CD4-positive, alpha-beta T cell treated with Interferon alpha-2 for 1 hour (primary cell): ENCODE results near the gene TRIM21.
"Not testable (repeated sequence)": the region's sequence is repeated elsewhere in the genome, so short reads cannot be mapped to it uniquely, and the experiment has no call there.

Experiments
- DNase-seq, 2 donors: peaks; one replicate each; pipeline ENCODE4 v3.0.0-alpha.2; 2020 to 2022

Gene TRIM21

DNA sequence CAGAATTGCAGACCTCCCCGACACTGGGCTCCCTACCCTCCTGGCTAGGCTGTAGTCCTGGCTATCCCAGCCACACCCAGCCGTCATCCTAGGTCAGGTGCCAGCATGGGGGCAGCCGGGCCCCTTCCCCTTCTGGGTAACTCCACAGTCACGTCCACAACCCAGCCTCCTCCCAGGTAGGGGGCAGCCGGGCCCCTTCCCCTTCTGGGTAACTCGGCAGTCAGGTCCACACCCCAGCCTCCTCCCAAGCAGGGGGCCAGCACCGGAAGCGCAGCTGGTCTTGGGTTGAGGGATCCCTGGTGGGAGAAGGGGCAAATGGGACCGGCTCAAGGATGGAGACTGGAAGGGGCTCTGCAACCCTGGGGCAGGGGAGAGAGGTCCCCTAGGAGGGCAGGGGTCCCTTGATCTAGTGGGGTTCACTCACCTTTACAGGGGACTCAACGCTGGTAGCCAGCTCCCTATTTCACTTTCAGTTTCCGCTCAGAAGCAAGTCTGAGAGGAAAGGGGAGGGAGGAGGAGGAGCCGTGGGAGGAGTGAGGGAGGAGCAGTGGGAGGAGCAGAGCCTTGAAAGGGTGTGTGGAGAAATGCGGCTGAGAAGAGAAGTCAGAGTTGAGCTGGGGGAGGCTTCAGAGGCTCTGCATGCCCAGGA, at the start of gene TRIM21:
TRIM21 (minus strand) TSS at position 494 of the 649 bp plus-strand sequence. CDS start 3,293 bp downstream, outside the sequence.
- peak; percentile 92 to 95 for DNase-seq

- no peak for DNase-seq
These were observed 48.0 kb upstream of the TRIM21 start for GRCh38 chr11:4441515-4441914.

DNA sequence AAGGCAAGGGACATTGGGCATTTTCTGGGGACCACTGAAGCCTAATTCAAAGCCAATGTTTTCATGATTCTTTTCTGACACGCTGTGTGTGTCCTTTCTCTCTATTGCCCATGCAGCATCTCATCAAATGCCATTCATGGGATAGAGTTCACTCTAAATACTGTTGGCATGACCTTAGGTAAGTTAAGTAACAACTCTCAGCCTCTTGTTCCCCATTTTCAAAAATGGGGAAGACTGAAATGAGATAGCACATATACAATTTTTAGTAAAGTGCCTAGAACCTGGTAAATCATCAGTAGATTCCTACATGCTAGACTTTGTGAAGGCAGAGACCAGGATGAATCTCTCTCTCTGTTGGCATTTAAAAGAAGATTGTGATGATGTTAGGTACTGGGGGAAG, 42.9 kb upstream of the TRIM21 start:
- DNase-seq, result no peak

DNA sequence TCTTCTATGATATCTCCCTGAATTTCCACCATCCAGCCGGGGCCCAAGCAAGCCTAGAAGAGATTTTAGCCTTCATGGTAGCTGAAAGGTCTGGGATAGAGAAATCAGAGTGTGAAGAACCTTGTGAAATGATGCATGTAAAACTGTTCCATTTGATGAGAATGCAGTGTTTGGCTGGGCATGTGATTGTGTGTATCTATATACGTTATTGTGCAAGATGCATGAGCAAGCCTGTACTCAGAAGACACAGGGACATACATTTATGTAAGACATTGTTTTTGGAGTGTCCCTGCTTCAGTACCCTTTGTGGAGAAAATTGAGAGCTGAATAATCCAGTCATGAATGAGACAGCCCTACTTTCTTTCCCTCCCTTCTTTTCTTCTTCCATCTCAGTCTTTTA, 40.4 kb upstream of the TRIM21 start:
- DNase-seq, result no peak

DNA sequence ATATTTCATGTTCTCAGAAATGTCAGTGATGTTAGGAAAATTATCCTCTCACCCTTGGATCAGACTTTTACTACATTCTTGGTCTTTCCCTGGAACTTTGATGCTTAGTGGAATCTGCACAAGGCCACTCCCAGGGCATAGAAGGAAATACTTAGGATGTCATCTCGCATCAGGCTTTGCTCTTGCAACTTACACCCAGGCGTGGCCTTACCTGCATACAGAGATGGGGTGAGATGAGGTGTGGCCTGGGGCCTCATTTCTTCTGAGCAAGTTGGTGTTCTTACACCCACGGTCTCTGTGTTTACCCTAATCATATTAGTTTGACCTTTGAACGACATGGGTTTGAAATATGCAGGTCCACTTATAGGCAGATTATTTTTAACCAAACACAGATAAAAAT, 36.5 kb upstream of the TRIM21 start:
- DNase-seq, result no peak

DNA sequence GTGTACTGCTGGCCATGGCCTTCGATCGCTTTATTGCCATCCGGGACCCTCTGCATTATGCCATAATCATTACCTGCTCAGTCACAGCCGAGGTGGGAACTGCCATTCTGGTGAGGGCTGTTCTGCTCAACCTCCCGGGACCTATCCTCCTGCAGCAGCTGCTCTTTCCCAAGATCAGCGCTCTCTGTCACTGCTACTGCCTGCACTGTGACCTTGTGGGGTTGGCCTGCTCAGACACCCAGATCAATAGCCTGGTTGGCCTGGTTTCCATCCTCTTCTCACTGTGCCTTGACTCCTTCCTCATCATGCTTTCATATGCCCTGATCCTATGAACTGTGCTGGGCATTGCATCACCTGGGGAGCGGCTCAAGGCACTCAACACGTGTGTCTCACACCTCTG, 24.9 kb upstream of the TRIM21 start:
- no peak for DNase-seq

DNA sequence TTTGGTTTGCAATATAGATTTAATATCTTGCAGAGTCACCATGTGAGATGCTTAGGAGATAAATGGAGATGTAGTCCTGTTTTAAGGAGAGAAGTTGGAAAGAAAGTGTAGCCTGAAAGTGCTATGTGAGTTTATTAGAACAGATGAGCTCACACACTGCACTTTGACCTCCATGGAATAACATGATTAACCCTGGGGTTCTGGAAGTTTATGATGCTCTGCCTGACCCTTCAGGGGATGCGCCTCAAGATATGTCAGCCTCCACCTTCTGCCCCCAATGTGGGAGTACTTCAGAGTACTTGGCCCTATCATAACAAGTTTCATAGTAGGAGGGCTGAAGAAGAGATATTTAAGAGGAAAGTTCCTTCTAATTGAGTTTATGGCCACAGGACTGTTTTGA, 23.3 kb upstream of the TRIM21 start:
- DNase-seq, result no peak

DNA sequence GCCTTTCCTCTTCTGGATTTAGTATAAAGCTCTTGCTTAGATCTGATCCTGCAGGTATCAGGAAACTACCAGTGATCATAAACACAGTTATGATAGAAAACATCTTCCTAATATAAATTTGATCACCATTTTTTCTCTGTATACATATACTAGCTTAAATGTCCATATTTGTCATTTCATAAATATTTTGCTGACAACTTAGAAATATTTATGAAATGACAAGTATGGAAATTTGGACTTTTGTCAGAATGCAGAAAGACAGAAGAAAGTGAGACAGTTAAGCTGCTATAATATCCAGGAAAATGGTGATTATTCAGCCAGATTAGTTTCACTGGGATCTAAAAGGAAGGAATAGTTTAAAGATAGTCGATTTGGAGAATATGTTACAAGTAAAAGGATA, 22.8 kb upstream of the TRIM21 start:
- DNase-seq, result no peak

- DNase-seq, result not testable (repeated sequence)
These were observed 12.7 kb upstream of the TRIM21 start for GRCh38 chr11:4406206-4406605.

- DNase-seq, result no peak
These were observed 339 bp upstream of the TRIM21 start for GRCh38 chr11:4393858-4394223.

- no peak for DNase-seq
These were observed 5.3 kb downstream of the TRIM21 start for GRCh38 chr11:4388221-4388620.

- no peak for DNase-seq
These were observed 7.3 kb downstream of the TRIM21 start for GRCh38 chr11:4385978-4386740.

GRCh38 chr11:4381901-4382300, 11.6 kb downstream of the TRIM21 start:
- no peak for DNase-seq

- no peak for DNase-seq
These were observed 17.9 kb downstream of the TRIM21 start for GRCh38 chr11:4375431-4376140.

DNA sequence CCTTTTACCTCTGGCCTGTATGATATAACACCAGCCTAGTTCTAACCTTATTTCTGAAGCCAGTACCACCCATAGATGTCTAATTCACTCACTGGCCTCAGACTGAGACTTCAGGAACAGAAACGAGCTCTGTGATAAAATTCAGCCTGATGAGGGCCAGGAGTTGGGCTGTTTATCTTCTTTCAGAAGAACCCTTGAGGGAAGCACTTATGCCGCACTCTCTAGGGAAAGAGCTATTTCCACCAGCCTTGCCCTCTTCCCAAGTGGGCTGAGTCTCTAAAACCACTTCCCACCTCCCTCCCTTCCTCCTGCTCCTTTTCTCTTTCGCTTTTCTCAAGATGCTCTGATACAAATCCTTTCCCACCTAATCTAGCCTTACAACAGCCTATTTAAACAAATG, 23.3 kb downstream of the TRIM21 start:
- DNase-seq, result no peak

DNA sequence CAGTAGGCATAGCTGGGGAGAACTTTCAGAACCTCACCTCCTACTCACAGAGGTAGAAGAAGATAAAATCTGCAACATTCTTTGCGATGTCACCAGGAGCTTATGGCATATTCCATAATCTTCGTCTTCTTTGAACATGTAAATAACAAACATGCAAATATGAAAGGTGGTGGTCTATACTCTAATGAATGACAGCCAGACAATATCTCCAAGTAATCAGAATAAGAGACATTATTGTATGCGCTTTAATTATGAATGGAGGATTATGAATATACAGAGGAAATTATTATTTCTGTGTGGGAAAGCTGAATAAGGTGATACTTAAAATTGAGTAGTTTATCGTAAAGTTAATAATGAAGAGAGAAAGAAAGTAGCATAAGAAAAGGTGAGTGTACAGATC, 25.2 kb downstream of the TRIM21 start, which contains the start of gene OR52B4:
OR52B4 (minus strand) TSS at position 101 of the 400 bp plus-strand sequence; CDS start at position 10, 91 bp downstream.
- no peak for DNase-seq

GRCh38 chr11:4348142-4348541, 45.4 kb downstream of the TRIM21 start:
- DNase-seq, result not testable (repeated sequence)

- not testable (repeated sequence) for DNase-seq
These were observed 48.1 kb downstream of the TRIM21 start for GRCh38 chr11:4345366-4345765.
